NB4 (cell line): Measurements from ENCODE around the gene SDC3.

Source experiments
- POLR2A ChIP-seq: IDR thresholded peaks from 2 replicates; pipeline ENCODE4 v1.6.1; 2011; ENCODE audit warnings: mild to moderate bottlenecking; ENCODE audit not compliant: insufficient read length; ENCODE audit errors: extremely low read depth
- TF ChIP-seq, protein P1 (sequence below): IDR thresholded peaks from one replicate; pipeline ENCODE4 v1.5.1; 2012; ENCODE audit warnings: low read depth, low read length

DNA sequence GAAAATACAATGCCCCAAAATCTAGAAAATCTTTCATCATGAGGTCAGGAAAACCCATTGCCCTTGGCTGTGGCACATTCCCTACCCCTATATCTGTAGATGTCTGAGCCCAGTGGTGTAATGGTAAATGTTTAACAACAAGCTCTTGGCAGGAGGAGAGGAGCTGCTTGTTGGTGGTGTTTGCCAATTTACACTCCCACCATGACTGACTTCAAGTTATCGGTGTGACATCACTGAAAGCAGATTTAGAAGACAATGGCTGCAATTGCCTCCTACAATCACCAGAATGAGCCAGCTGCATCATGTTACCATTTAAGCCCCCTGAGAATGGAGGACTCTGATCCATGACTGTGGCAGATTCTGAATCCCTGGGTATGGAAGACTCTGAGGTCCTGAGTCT, 70.9 kb downstream of the SDC3 start:
- TF ChIP-seq, protein P1, sequence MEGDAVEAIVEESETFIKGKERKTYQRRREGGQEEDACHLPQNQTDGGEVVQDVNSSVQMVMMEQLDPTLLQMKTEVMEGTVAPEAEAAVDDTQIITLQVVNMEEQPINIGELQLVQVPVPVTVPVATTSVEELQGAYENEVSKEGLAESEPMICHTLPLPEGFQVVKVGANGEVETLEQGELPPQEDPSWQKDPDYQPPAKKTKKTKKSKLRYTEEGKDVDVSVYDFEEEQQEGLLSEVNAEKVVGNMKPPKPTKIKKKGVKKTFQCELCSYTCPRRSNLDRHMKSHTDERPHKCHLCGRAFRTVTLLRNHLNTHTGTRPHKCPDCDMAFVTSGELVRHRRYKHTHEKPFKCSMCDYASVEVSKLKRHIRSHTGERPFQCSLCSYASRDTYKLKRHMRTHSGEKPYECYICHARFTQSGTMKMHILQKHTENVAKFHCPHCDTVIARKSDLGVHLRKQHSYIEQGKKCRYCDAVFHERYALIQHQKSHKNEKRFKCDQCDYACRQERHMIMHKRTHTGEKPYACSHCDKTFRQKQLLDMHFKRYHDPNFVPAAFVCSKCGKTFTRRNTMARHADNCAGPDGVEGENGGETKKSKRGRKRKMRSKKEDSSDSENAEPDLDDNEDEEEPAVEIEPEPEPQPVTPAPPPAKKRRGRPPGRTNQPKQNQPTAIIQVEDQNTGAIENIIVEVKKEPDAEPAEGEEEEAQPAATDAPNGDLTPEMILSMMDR: no peak
- no peak for TF ChIP-seq POLR2A
